K562 (cell line): ENCODE results near the gene AGR3. TPM values are rescaled to one million over a fixed set of nuclear protein-coding genes. Genes with fewer than 3 reads are reported as not detected.

Source experiments
- ATAC-seq: fragments of 200-7000 bp; cut with Tn5 transposase; 3 replicates; pipeline ENCODE4 v1.9.1; 2020; ENCODE audit warnings: moderate library complexity
- BruUV-seq: library from RNA; stranded (reverse); fragments of 400-500 nt; replicated peaks from 2 replicates; lab custom pipeline; 2021; lab: Mats Ljungman, UMichigan
- CTCF ChIA-PET: fragments of 300-600 bp; formaldehyde crosslinking; extraction: SDS; loops from one replicate; lab custom pipeline; 2021; ENCODE audit warnings: low intra/inter-chr PET ratio; lab: Yijun Ruan, JAX
- POLR2A ChIA-PET: fragments of 300-600, 350-650 bp; sonication (Branson Sonifier 250); formaldehyde crosslinking; extraction: SDS; loops from one replicate; lab custom pipeline; 2021; ENCODE audit warnings: antibody characterized with exemption, inconsistent platforms; lab: Yijun Ruan, JAX
- DNase-seq, 4 experiments: peaks; one replicate each; pipeline versions ENCODE4 v3.0.0 to v3.0.0-alpha.2; 2011 to 2018; ENCODE audit warnings: low spot score in 3 of 4, mixed read lengths in 3 of 4; ENCODE audit errors: extremely low read depth in 1 of 4
- FAIRE-seq: peaks from 2 replicates; lab custom pipeline; 2011; peaks lifted over from hg19 to GRCh38; lab: Jason Lieb, UNC
- H2AFZ ChIP-seq: 2 replicates; pipeline ENCODE4 v1.6.0; 2011; ENCODE audit warnings: low read depth, low read length, control low read depth, inconsistent platforms
- H3K27ac ChIP-seq: fragments of 200-600 bp; 3 replicates; pipeline ENCODE4 v1.8.0; 2011; ENCODE audit warnings: low read depth, mild to moderate bottlenecking, control low read depth, inconsistent platforms, low read length, moderate library complexity, mixed read lengths; ENCODE audit errors: extremely low read depth
- H3K27me3 ChIP-seq, 2 experiments: fragments of 300-600 bp in 1 of 2; 2 replicates in 1 of 2; 3 replicates in 1 of 2; pipeline versions ENCODE4 v1.6.0 to v1.8.0; 2011; ENCODE audit warnings: inconsistent platforms in 2 of 2, low read length in 2 of 2, mild to moderate bottlenecking in 1 of 2, mixed read lengths in 1 of 2, moderate library complexity in 1 of 2; ENCODE audit not compliant: control insufficient read depth in 2 of 2, insufficient read depth in 2 of 2
- H3K36me3 ChIP-seq: fragments of 300-600 bp; 3 replicates; pipeline ENCODE4 v1.8.0; 2011; ENCODE audit warnings: mild to moderate bottlenecking, low read length, inconsistent platforms; ENCODE audit not compliant: control insufficient read depth, insufficient read depth
- H3K4me1 ChIP-seq, 2 experiments: fragments of 200-600 bp in 1 of 2; replicated peaks in 1 of 2; 2 replicates in 1 of 2; 3 replicates in 1 of 2; pipeline versions ENCODE4 v1.5.1 to v1.8.0; 2011; ENCODE audit warnings: inconsistent platforms in 2 of 2, low read length in 2 of 2, mild to moderate bottlenecking in 1 of 2, mixed read lengths in 1 of 2, moderate library complexity in 1 of 2; ENCODE audit not compliant: control insufficient read depth in 2 of 2, insufficient read depth in 2 of 2
- H3K4me2 ChIP-seq: 2 replicates; pipeline ENCODE4 v1.6.1; 2011; ENCODE audit warnings: low read length, control low read depth, inconsistent platforms, mixed read lengths; ENCODE audit not compliant: insufficient read depth
- H3K4me3 ChIP-seq: fragments of 200-600 bp; sonication (generic), shearing (Covaris generic); 2 replicates; pipeline ENCODE4 v1.5.1; 2016; ENCODE audit warnings: control low read depth, inconsistent platforms
- H3K79me2 ChIP-seq: fragments of 200-600 bp; 3 replicates; pipeline ENCODE4 v1.8.0; 2011; ENCODE audit warnings: low read length, inconsistent platforms; ENCODE audit not compliant: control insufficient read depth, insufficient read depth
- H3K9ac ChIP-seq, 2 experiments: 2 replicates each; pipeline versions ENCODE4 v1.6.0 to v1.6.1; 2011; ENCODE audit warnings: low read depth in 2 of 2, low read length in 2 of 2, control low read depth in 1 of 2, inconsistent platforms in 1 of 2, mild to moderate bottlenecking in 1 of 2, mixed read lengths in 1 of 2; ENCODE audit not compliant: insufficient read depth in 1 of 2
- H3K9me1 ChIP-seq: one replicate; pipeline ENCODE4 v1.6.0; 2011; ENCODE audit warnings: inconsistent platforms, mild to moderate bottlenecking, low read length, moderate library complexity; ENCODE audit not compliant: control insufficient read depth, insufficient read depth
- H3K9me3 ChIP-seq: replicated peaks from 2 replicates; pipeline ENCODE4 v1.5.1; 2011; ENCODE audit warnings: low read depth, low read length, inconsistent platforms; ENCODE audit not compliant: control insufficient read depth, insufficient read depth
- H4K20me1 ChIP-seq: replicated peaks from 2 replicates; pipeline ENCODE4 v1.6.1; 2011; ENCODE audit warnings: low read length, inconsistent platforms, mixed read lengths; ENCODE audit not compliant: control insufficient read depth, insufficient read depth
- ARID3A ChIP-seq: IDR thresholded peaks from 2 replicates; pipeline ENCODE4 v1.6.1; 2012; ENCODE audit warnings: low read depth, low read length, improper control_type of control experiment, borderline replicate concordance
- STAT6 ChIP-seq: sonication (generic); formaldehyde crosslinking; IDR thresholded peaks from 2 replicates; pipeline ENCODE4 v1.8.1; 2023; ENCODE audit warnings: mild to moderate bottlenecking, missing genetic modification reagents
- ZNF655 ChIP-seq: fragments of 250-450 bp; sonication (Bioruptor Pico); IDR thresholded peaks from 2 replicates; pipeline ENCODE4 v1.5.0; 2021
- WGBS: fragments of 100-300 bp; shearing (Covaris generic); methylation state at CpG from one replicate; pipeline ENCODE4 v1.1.6; 2016; ENCODE audit warnings: low coverage, mixed read lengths; ENCODE audit not compliant: insufficient coverage; ENCODE audit errors: missing lambda C conversion rate; 5-methylcytosine and 5-hydroxymethylcytosine counted together
- in situ Hi-C: fragments of 300-500 bp; cut with MboI; formaldehyde crosslinking; loops from 4 replicates; pipeline ENCODE4 v1.15.0; 2018; ENCODE audit warnings: inconsistent platforms, mixed read lengths
- intact Hi-C: fragments of 100-400 bp; cut with micrococcal nuclease; formaldehyde crosslinking; loops from 2 replicates; pipeline ENCODE4 v1.14.2; 2022
- polyA plus RNA-seq, 8 experiments: library from polyadenylated mRNA; depleted of rRNA in 4 of 8; stranded (reverse) in 5 of 8; unstranded in 3 of 8; fragments of >200 nt; fragmentation: Nextera tagmentation in 2 of 8; fragmentation: Illumina TruSeq in 1 of 8; extraction: Ambion mirVana in 2 of 8; extraction: Trizol in 1 of 8; gene quantifications; 2 replicates each; pipeline versions ENCODE4 v1.2.1 to v1.2.3, GENCODE V29; 2011 to 2014; ENCODE audit warnings: inconsistent platforms in 1 of 8, missing spikeins in 1 of 8
- total RNA-seq, 7 experiments: library from RNA; depleted of rRNA in 6 of 7; stranded (reverse); fragments of >200 nt in 6 of 7; fragmentation: Illumina TruSeq in 2 of 7; extraction: Trizol in 2 of 7; gene quantifications; 2 replicates each; pipeline versions ENCODE4 v1.2.1 to v1.2.3, GENCODE V29; 2011 to 2021; ENCODE audit warnings: low replicate concordance in 1 of 7

Gene AGR3
- total and polyA plus RNA-seq, 9 of the 15 experiments (the other 6 are each of a cell fraction or from before 2014, with no cell fraction given) = not detected

- intact Hi-C loops (no loop called here), in situ Hi-C loops (no loop called here)
- Histone ChIP-seq H3K27ac (no peak overlapping the region), H3K9ac (no peak overlapping the region), H3K4me1 (no peaks in the 10 kb centered on the region), H2AFZ (no peak overlapping the region), H3K4me3 (no peak overlapping the region), H3K4me2 (no peak overlapping the region), H3K27me3 (peaks cover 0 to 5% of the 10 kb centered on the region in 2 experiments; a peak in 2 of 5 replicates), H3K79me2 (no peaks in the 10 kb centered on the region), H3K9me1 (no peaks in the 10 kb centered on the region), H3K9me3 (no peaks in the 10 kb centered on the region), H3K36me3 (no peaks in the 10 kb centered on the region), H4K20me1 (no peaks in the 10 kb centered on the region)
- FAIRE-seq = no peak
- ChIA-PET POLR2A (interaction anchor here (1.0 to 1.6 kb wide), 2 partner anchors 10 to 21 kb away, joined by 4 to 6 read pairs; no protein-coding TSS in a partner anchor), CTCF (no interaction called here)
- ATAC-seq = no peak
- 0% methylated on average over 3 of the region's 3 CpGs for WGBS
- no TSS peak for BruUV-seq
- no peak for DNase-seq
- TF ChIP-seq ARID3A (no peak), ZNF655 (CRISPR knock-in tag) (no peak), STAT6 (CRISPR knock-in tag) (no peak)
Observed at GRCh38 chr7:16838386-16838785, 43.4 kb downstream of the AGR3 start.
